LNCaP clone FGC (cell line): ENCODE data around the gene PFDN2.

Source experiments
- DNase-seq: peaks from one replicate; pipeline ENCODE4 v3.0.0-alpha.2; 2011; ENCODE audit warnings: low read depth
- H3K4me3 ChIP-seq: 2 replicates; pipeline ENCODE4 v1.5.1; 2011; ENCODE audit warnings: mild to moderate bottlenecking, low read depth, low read length, control low read depth
- TF ChIP-seq, protein P1 (sequence below): IDR thresholded peaks from 2 replicates; pipeline ENCODE4 v1.5.1; 2012; ENCODE audit warnings: mild to moderate bottlenecking; ENCODE audit not compliant: control insufficient read depth, insufficient read depth; ENCODE audit errors: extremely low read depth

PFDN2 gene

DNA sequence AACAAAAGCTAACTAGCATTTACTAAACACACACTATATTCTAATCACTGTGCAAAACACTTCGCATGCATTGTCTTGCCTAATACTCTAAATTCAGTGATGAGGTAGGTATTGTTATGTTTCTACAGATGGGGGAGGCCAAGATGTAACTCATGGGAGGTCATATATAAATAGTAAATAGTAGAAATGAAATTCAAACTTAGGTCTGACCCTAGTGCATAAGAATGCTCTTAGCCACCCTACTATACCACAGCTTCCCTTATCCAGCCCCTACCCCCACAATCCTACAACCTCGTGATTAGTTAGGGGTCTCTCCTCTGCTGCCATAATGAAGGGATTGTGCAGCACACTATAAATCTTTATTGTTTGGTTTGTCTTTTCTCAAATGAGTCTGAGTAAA is 3.3 kb downstream of the PFDN2 start:
- H3K4me3 ChIP-seq, result no peak overlapping the region
- TF ChIP-seq, protein P1, sequence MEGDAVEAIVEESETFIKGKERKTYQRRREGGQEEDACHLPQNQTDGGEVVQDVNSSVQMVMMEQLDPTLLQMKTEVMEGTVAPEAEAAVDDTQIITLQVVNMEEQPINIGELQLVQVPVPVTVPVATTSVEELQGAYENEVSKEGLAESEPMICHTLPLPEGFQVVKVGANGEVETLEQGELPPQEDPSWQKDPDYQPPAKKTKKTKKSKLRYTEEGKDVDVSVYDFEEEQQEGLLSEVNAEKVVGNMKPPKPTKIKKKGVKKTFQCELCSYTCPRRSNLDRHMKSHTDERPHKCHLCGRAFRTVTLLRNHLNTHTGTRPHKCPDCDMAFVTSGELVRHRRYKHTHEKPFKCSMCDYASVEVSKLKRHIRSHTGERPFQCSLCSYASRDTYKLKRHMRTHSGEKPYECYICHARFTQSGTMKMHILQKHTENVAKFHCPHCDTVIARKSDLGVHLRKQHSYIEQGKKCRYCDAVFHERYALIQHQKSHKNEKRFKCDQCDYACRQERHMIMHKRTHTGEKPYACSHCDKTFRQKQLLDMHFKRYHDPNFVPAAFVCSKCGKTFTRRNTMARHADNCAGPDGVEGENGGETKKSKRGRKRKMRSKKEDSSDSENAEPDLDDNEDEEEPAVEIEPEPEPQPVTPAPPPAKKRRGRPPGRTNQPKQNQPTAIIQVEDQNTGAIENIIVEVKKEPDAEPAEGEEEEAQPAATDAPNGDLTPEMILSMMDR, result no peak
- DNase-seq, result no peak

DNA sequence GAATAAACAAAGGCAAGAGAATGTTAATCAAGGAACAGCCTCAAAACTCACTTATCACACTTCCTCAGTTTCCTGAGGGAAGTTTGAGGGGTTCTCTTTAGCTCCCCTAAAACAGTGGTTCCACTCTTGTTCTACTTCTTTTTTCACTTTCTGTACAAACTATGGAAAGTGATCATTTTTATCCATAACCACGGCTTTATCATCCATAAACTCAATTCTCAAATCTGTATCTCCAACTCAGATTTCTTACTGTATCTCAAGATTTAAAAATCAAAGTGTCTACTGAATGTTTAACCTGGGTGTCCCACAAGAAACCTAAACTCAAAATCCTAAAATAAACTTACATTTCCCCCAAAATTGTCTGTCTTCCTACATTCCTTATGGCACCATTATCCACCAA is 3.9 kb downstream of the PFDN2 start:
- TF ChIP-seq, protein P1, result no peak
- no peak overlapping the region for H3K4me3 ChIP-seq

DNA sequence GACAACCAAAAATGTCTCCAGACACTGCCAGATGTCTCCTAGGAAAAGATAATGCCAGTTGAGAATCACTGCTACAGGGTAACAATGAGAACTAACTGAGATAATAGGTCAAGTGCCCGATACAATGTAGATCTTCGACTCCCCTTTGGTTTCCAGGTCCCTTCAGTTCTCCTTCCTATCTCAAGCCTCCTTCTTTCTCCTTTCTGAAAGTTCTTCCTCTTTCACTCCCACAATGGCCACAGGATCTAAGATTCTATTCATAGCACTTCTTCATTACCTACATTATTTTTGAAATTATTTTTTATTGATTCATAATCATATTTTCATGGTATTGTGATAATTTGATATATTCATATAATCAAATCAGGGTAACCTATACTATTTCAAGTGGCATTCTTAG is 6.3 kb downstream of the PFDN2 start:
- TF ChIP-seq, protein P1, result no peak

More for the DNA sequence above, 3.9 kb downstream of the PFDN2 start:
- DNase-seq, result no peak

DNA sequence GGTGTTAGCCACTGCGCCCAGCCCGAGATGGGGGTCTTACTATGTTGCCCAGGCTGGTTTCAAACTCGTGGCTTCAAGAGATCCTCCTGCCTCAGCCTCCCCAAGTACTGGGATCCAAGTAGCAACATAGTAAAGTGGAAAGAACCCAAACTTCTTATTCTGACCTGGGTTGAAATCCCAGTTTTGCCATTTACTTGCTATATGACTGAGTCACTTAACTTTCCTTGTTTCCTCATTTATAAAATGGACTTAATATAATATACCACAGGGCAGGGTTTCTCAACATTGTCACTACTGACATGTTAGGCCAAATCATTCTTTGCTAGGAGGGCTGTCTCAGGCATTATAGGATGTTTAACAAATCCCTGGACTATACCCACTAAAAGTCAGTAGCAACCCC is 6.7 kb downstream of the PFDN2 start:
- DNase-seq, result no peak
- TF ChIP-seq, protein P1, result no peak
- no peak overlapping the region for H3K4me3 ChIP-seq

More for the DNA sequence above, 6.3 kb downstream of the PFDN2 start:
- H3K4me3 ChIP-seq, result no peak overlapping the region
- no peak for DNase-seq

DNA sequence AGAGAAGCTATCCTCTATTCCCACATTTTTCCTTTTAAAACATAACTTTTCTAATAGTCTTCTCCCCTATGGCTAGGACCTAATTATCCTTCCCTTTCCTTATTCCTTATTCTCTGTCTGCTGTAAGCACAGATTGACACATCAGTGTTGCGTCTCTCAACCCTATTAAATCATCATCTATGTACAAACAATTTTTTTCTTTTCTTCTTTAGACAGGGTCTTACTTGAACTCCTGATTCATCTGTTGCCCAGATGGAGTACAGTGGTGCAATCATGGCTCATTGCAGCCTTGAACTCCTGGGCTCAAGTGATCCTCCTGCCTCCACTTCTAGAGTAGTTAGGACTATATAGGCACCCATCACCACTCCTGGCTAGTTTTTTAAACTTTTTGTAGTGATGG is 11.4 kb downstream of the PFDN2 start:
- no peak overlapping the region for H3K4me3 ChIP-seq
- no peak for DNase-seq
- TF ChIP-seq, protein P1, result no peak

DNA sequence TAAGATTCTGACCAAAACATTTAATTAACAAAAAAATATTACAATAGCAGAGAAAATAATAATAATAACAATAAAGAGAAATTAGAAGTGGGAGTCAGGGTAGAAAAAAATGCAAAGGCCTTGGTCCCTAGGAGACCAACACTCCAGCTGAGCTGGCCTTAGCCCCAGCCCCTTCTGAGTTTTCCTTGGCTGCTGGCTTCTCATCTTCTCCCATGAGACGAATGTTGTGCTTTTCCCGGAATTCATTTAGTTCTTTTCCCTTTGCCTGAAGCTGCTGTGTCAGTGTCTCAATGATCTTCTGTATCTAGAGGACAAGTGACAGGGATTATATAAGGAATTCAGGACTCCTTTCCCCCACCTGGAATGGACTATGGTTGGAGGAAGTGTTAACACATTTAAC is 17.3 kb downstream of the PFDN2 start:
- H3K4me3 ChIP-seq, result no peak overlapping the region
- TF ChIP-seq, protein P1, result no peak
- no peak for DNase-seq

DNA sequence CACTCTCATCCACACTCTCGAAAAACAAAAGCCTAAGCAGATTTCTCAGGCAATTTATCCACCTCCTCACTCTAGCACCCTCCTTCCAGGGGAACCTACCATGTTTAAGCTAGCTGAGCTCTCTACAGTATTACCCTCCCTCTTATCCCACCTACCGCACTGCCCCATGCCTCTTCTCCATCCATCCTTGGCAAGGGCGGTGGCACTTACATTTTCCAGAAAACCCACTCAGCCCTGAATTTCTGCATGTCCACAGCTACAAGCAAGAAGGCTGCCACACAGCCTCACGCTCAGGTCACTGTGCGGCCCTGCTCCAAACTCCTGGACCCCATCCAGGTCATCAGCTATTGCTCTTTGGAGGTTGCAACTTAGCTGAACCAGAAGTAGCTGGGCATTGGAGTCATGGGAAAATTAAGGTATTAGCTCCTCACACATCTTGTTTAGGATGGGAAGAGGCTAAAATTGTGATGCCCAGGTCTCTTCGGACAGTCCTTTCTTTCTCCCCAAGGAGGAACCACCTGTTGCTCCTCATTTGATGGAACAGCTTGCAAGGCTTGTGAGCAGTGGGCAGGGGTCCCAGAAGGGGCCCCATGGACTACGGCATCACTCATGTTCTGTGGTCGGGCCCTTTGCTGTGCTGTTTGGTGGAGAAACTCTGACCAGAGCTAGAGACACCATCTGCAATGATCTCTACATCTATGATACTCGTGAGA is 18.6 kb downstream of the PFDN2 start:
- peak overlapping the region; percentile 93 for H3K4me3 ChIP-seq
- TF ChIP-seq, protein P1, result no peak
- no peak for DNase-seq
